ENCODE results near the gene KIF22.

DNA sequence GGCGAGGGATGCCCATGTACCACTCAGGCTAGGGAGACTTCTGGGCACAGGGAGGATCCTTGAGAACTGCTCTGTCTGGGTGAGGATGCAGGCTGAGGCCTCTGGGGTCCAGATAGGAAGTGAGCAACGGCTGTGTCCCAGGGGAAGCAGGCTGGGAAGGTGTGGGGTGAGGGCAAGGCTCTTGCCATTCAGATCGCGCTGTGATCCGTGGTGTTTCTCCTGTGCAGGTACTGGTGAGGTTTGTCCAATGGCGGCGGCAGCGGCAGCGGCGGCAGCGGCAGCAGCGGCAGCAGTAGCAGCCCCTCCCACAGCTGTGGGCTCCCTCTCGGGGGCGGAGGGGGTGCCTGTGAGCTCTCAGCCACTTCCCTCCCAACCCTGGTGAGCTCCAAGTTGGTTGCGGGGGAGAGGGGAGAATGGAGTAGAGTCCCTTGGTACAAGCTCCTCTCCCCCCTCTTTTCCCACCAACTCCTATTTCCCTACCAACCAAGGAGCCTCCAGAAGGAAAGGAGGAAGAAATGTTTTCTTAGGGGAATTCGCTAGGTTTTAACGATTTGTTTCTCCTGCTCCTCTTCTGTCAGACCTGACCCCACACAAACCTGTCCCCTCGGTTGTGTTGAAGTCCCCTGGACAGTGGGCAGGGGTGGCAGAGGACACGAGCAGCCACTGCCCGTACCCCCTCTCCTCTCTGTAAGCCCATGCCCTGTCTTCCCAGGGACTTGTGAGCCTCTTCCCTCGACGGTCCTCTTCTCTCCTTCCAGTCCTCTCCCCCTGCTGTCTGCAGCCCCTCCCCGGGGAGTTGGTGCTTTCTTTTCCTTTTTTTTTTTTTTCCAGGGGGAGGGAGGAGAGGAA, 19.5 kb downstream of the KIF22 start:
- TF ChIP-seq, protein P1, sequence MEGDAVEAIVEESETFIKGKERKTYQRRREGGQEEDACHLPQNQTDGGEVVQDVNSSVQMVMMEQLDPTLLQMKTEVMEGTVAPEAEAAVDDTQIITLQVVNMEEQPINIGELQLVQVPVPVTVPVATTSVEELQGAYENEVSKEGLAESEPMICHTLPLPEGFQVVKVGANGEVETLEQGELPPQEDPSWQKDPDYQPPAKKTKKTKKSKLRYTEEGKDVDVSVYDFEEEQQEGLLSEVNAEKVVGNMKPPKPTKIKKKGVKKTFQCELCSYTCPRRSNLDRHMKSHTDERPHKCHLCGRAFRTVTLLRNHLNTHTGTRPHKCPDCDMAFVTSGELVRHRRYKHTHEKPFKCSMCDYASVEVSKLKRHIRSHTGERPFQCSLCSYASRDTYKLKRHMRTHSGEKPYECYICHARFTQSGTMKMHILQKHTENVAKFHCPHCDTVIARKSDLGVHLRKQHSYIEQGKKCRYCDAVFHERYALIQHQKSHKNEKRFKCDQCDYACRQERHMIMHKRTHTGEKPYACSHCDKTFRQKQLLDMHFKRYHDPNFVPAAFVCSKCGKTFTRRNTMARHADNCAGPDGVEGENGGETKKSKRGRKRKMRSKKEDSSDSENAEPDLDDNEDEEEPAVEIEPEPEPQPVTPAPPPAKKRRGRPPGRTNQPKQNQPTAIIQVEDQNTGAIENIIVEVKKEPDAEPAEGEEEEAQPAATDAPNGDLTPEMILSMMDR (IDR thresholded peaks at IDR 0.05), result no peak
- TF ChIP-seq POLR2A (IDR thresholded peaks at IDR 0.05), result no peak

Data from heart left ventricle (tissue), 13 donors.